Stimulated activated CD4-positive, alpha-beta T cell treated with anti-CD3 and anti-CD28 coated beads, Interleukin-15, amount 100 ng/mL, for 24 hours (primary cell): ENCODE measurements around the gene SURF4.
"Not testable (repeated sequence)": the region's sequence is repeated elsewhere in the genome, so short reads cannot be mapped to it uniquely, and the experiment has no call there.

Experiments
- DNase-seq: peaks from one replicate; pipeline ENCODE4 v3.0.0-alpha.2; 2020

The SURF4 gene

DNA sequence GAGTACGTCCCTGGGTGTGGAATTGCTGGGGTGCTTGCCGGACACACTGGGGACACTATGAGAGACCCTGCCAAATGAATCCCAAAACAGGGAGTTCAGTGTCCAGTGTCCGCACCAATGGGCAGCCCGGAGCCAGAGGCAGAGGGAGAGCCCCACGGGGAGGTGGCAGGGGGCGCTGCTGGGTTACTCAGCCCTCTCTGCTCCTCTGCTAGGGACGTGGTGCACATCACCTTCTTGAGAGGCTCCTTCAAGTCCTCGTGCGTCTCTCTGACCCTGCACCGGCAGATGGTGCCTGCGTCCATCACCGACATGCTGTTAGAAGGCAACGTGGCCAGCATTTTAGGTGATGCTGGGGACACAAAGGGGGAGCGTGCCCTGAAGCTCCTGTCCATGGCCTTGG, 21.1 kb upstream of the SURF4 start:
- no peak for DNase-seq

DNA sequence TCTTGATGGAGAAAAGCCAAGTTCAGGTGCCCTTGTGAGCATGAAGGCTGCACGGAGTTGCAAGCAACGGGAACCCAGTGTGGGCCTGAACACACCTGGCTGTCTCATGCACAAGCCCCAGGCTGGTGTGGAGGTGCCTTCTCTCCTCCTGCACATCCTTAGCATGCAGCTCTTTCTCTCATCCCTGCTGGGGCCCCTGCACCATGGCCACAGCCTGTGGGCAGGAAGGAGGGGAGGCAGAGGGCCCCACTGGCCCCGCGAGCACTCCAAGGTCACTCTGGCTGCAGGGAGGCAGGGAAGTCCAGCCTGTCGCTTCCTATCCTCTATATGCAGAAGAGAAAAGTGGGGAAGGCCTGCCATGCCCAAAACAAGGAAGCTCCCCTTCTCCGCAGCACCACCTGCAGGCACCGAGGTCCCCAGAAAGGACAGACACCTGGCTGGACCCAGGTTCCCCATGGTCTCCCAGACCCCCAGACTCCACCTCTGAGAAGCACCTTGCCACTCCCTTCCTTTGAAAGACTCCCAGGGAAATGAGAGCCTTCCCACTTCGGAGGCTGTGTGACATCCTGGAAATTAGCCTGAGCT, 18.9 kb upstream of the SURF4 start:
- DNase-seq, result no peak

DNA sequence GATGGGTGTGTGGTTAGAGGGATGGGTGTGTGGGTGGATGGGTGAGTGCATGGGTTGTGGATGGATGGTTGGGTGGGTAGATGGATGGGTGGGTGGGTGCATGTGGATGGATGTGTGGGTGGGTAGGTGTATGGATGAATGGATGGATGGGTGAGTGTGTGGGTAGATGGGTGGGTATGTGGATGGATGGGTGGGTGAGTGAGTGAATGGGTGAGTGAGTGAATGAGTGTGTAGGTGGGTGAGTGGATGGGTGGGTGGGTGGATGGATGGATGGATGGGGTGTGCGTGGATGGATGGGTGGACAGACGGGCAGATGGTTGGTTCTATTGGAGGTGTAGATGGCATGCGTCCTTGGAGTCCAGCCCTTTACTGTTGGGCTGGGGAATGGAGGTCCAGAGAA, 17.5 kb upstream of the SURF4 start:
- no peak for DNase-seq

DNA sequence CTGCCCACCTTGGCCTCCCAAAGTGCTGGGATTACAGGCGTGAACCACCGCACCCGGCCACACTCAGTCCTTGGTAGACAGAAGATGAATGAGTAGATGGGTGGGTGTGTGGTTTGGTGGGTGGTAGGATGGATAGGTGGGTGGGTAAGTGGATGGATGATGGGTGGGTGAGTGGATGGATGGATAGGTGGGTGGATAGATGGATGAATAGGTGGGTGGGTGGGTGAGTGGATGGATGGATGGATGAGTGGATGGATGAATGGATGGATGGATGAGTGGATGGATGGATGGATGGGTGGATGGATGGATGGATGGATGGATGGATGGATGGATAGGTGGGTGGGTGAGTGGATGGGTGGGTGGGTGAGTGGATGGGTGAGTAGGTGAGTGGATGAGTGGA, 16.4 kb upstream of the SURF4 start:
- DNase-seq, result not testable (repeated sequence)

DNA sequence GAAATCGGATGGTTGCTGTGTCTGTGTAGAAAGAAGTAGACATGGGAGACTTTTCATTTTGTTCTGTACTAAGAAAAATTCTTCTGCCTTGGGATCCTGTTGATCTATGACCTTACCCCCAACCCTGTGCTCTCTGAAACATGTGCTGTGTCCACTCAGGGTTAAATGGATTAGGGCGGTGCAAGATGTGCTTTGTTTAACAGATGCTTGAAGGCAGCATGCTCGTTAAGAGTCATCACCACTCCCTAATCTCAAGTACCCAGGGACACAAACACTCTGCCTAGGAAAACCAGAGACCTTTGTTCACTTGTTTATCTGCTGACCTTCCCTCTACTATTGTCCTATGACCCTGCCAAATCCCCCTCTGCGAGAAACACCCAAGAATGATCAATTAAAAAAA, 15.6 kb upstream of the SURF4 start:
- not testable (repeated sequence) for DNase-seq

DNA sequence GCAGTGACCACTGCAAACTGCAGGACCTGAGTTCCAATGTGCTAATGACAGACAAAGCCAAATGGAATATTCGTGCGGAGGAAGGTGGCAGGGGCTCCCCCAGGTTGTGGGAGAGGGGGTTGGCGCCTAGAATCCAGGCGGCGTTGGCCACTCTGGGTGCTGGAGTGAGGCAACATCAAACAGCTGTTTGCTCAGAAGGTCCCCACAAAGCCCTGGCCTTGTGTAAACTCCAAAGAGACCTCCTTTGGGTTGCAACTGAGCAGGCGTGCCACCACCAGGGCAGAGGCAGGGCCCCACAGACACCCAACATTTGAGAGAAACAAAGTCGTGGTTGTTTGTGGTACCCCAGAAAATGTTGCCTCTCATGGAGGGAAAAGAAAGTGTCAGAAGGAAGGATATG, 14.9 kb upstream of the SURF4 start:
- DNase-seq, result no peak

DNA sequence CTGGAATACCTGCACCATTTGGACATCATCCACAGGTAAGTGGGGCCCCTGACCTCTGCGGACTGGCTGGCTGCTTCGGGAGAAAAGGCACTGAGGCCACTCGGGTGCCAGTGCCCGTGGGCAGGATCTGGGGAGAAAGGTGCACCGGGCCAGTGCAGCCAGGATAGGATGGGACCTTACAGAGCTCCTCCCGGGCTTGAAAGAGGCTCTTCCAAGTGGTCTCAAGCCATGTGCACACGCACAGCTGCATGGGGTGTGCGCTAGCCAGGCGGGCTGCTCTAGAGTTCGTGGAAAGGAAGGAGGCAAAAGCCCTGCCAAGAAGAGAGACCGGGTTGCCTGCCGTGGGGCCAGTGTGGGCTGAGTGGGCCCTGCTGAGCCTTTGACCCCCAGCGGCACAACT, 13.7 kb upstream of the SURF4 start:
- no peak for DNase-seq

DNA sequence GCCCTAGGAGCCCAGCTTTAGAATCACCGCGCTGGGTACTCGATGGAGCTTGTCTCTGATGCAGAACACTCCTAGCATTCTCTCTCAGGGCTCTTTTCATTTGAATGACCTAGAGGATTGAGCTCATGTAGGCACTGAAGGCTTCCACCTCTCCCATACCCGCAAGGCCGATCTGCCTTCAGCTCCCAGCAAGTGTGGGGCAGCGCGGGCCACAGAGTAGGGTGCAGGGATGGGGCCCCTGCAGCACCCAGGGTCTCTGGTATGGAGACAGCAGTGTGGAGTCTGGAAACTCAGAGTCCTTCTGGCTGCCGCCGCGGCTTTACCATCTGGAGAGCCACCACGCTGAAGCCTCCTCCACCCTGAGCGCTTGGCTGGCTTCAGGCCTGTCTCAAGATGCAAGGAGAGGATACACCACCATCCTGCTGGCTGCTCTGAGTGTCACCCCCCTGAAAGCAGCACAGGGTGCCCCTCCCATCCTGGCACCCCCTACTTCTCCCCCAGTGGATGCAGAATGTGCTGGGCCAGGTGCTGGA, 13.2 kb upstream of the SURF4 start:
- no peak for DNase-seq

DNA sequence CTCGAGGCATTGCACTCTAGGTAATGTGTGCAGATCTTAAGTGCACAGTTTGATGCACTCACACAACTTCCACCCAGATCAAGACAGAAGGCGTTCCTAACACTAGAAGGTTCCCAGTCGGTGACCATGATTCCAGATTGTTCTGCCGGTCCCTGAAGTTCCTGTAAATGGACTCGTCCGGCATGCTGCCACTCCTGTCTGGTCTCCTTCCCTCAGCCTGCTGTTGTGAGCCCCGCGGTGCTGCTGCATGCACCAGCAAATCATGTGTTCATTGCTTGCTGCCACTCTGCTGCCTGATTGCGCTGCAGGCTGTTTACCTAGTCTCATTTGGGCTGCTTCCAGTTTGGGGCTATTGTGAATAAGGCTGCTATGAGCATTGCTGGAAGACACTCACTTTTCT, 11.8 kb upstream of the SURF4 start:
- DNase-seq, result no peak

DNA sequence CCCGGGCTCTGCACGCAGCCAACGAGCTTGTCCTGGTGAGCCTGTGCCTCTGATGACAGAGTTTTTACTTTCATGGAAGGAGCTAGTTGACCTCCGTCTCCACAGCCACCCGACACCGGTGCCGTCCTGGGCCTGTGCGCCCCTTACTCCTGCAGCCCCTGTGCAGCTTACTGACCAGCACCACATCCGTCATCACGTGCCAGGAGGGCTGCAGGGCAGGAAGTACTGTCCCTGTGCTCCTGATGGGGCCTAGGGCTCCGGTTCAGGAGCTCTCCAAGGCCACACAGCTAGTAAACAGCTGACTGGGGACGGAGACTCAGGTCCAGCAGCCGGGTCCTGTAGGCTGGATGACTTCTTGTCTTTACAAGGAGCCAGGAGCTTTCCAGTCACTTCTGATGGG, 10.5 kb upstream of the SURF4 start:
- DNase-seq, result no peak

DNA sequence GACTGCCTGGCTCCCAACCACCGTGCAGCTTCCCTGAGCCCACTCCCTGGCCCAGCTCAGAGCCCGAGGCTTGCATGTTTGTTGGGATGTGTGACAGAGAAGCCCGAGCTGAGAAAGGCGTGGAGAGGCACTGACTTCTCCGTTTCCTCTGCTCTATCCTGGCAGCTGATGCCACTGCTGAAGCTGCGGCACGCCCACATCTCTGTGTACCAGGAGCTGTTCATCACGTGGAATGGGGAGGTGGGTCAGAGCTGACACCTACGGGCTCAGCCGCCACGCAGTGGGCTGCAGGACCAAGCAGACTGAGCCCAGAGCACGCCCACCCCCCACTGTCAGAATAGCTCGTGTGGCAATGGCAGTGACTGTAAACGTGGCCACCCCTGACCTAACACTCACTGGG, 9.6 kb upstream of the SURF4 start:
- no peak for DNase-seq

DNA sequence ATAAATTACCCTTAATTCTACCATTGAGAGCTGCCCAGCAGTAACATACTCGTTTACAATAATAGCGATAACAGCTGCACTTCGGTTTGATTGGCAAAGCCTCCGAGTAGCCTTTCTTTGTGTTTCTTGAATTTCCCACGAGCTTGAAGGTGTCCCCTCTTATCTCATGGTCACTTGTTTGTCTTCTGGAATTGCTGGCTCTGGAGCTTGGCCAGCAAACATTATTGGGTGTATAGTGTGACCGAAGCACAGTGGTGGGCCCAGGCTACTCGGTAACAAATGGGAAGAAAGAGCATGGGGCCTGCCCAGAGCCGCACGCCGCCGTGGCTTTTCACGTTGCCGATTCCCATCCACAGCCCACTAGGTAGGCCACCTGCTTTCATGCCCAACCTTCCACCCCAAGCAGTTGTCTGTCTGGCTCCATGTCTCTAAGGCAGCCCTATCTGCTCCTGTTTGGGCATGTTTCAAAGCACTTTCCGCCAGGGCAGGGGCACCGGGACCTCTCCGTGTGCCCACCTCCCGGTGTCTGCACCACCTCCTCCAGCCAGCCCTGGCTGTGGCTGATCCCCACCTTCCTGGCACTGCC, 9.0 kb upstream of the SURF4 start:
- DNase-seq, result no peak

DNA sequence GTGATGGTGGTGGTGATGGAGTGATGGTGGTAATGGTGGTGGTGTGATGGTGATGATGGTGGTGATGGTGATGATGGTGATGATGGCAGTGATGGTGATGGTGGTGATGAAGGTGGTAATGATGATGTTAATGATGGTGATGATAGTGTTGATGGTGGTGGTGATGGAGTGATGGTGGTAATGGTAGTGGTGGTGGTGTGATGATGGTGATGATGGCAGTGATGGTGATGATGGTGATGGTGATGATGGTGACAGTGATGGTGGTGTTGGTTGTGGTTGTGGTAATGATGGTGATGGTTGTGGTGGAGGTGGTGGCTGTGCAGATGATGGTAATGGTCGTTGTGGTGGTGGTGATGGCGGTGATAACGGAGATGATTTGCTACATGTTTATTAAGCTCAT, 7.6 kb upstream of the SURF4 start:
- no peak for DNase-seq

DNA sequence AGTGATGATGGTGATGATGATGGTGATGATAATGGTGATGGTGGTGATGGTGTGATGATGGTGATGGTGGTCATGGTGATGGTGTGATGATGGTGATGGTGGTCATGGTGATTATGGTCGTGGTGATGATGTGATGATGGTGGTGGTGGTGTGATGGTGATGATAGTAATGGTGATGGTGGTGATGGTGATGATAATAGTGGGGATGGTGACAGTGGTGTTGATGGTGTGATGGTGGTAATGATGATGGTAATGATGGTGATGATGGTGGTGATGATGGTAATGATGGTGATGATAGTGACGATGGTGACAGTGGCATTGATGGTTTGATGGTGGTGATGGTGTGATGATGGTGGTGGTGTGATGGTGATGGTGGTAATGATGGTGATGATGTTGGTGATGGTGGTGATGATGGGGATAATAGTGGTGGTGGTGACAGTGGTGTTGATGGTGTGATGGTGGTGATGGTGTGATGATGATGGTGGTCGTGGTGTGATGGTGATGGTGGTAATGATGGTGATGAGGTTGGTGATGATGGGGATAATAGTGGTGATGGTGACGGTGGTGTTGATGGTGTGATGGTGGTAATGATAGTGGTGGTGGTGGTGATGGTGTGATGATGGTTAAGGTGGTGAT, 6.8 kb upstream of the SURF4 start:
- no peak for DNase-seq

DNA sequence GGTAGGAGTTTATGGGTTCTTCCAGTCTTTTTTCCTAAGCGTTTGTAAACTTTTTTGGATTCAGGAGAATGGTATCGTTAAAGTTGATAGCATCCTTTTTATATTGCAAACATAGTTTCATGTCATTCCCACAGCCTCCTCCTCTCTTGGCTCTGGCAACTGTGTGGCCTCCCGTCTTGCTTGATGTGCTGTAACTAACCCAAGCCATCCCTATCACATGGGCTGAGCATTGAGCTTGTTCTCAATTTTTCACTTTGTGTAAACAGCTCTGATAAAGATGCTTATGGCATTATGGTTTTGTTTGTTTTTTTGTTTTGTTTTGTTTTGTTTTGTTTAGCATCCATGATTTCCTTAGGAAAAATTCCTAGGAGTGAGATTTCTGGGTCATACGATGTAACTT, 4.9 kb upstream of the SURF4 start:
- no peak for DNase-seq

DNA sequence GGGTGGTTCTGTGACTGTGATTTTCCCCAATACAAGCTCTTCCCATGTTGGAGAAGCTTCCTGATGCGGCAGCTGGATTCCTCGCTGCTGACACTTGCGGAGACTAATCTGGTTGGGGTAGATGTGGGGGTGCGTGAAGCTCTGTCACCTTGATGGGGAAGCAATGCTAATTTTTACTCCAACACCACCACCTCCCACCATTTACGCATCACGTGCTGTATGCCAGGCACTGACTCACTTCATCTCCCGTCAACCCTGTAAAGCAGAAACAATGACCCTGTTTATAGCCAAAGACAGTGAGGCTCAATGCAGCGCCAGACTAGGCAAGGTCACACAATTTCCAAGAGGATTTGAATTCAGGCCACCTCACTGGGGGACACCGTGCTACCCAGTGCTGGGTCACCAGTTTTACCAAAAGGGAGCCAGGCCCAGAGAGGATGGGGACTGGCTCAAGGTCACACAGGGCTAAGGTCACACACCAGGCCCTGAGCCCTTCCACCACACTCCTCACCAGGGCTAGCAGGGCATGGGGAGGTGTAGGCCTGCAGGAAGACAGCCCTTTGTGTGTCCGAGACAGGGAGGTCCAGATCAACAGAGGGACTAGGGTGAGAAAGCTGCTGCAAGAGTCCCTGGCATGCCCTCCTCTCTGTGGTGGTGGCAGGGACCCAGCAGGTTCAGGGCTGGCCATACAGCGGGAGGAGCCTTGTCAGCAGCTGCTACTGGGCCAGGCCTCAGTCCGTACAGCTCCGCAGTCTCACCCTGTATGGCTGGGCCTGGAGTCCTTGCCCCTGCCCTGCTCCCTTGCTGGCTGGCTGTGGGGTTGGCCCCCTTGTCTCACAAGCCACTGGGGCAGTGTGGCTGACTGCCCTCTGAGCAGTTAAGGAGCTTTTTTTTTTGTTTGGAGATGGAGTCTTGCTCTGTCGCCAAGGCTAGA, 3.6 kb upstream of the SURF4 start:
- no peak for DNase-seq

DNA sequence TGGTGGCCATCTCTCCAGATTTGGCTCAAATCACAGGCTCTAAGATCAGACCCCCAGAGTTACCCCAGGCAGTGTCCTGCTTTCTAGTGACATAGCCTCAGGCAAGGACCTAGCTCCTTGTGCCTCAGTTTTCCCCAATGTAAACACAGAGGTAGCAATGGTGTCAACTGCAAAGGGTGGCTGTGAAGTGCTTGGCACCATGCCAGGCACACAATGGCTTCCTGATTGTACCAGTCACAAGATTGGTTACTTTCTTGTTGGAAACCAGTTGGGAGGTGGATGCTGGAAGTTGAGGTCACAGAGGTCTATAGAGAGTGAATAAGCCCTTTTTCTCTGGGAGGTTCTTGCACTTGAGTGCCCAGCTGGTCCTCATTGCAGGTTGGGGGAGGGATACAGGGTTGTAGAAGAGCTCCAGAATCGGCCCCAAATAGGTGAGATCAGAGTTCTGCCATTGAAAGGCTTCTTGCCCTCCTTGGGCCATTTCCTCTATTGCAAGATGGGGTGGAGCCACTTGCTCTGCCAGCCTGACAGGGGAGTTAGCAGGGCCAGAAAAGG, 2.6 kb upstream of the SURF4 start:
- no peak for DNase-seq

DNA sequence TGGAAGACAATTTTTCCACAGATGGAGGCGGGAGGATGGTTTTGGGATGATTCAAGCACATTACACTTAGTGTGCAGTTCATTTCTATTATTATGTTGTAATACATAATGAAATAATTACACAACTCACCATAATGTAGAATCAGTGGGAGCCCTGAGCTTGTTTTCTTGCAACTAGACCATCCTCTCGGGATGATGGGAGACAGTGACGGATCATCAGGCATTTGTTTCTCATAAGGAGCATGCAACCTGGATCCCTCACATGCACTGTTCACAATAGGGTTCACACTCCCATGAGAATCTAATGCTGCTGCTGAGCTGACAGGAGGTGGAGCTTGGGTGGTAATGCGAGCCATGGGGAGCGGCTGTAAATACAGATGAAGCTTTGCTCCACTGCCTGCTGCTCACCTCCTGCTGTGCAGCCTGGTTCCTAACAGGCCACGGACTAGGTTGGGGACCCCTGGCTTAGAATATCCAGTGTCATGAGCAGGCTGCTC, 1.9 kb upstream of the SURF4 start:
- DNase-seq, result no peak

DNA sequence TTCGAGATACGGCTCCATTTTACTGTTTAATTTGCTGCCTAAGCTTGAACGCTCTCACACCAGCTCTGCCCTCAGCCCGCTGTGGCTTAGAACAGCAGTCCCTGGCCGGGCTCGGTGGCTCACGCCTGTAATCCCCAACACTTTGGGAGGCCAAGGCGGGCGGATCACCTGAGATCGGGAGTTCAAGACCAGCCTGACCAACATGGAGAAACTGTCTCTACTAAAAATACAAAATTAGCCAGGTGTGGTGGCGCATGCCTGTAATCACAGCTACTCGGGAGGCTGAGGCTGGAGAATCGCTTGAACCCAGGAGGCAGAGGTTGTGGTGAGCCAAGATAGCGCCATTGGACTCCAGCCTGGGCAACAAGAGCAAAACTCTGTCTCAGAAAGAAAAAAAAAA, 1.4 kb upstream of the SURF4 start:
- not testable (repeated sequence) for DNase-seq

DNA sequence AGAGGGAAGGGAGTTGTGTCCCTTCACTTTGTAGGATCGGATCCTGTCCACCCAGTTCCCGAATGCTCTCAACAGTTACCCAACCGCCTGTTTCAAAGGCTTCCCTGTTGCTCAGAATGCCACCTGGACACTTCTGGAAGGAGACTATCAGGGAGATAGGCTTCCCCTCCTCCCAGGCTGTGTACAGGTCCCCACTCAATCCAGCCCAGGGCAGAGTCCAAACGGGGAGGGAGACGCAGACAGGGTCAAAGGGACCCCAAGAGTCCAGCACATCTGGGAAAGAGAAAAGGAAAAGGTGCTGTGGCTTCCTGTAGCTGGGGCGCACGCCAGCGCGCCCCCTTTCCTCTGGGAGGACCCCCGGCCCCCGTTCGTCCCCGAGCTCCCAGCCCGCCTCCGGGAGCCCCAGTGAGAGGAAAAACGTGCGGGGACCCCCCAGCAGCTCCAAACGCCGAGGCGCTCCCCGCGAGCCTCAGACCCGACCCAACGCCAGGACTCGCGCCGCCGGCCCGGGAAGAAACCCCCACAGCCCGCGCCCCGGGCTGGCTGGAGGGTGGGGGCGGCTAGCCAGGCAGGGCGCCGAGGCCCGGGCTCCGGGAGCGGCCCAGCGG, 640 bp downstream of the SURF4 start:
- no peak for DNase-seq

DNA sequence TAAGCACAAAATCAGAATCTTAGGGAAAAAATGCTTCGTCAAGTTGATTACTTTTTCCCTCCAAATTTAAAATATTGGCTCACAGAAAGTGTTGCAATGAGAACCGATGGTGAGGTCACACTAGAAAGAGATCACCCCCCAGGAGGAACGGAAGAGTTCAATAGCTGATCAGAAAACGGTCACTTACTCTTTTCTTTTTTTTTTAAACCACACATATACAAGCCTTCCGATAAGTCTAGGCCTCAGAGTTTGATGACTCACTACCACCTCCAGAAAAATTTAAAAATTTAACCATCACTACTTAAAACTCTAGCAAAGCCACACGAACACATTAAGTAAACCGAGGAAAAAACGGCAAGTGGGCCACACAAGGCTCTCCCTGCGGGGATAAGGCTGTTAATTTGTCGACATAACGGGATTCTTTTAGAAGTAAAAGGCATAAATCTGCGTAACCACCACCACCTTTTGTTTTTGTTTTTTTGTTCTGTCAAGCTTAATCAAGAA, 1.2 kb downstream of the SURF4 start:
- DNase-seq, result no peak

DNA sequence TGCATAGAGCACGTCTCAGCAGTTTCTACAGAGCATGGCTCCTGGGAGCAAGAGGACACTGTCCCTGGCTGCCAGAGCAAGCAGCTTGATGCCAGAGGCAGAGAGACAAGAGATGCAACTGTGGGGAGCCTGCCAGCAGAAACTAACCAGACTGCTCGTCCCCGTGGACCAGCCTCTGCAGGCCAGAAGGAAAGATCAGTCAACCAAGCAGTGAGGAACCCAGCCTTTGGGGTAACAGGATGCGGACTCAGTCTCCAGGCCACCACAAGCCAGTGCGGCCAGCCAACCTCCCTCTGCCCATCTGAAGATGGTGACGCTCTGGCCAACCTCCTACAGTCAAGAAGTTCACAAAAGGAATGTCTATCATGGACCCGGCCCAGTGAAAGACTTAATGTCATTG, 3.7 kb downstream of the SURF4 start:
- no peak for DNase-seq
